CD4-positive, CD25-positive, alpha-beta regulatory T cell (primary cell): ENCODE measurements around the gene FAM229A. TPM values are rescaled to one million over a fixed set of nuclear protein-coding genes. Genes with fewer than 3 reads are reported as not detected.

ENCODE experiments used
- ATAC-seq, 2 donors: fragments of 150-1000 bp; cut with Tn5 transposase; one replicate each; pipeline ENCODE4 v1.10.0; 2021; ENCODE audit warnings: low read depth in 2 of 2, moderate number of reproducible peaks in 2 of 2, moderate library complexity in 1 of 2
- DNase-seq, 3 donors: peaks; one replicate each; pipeline versions ENCODE4 v3.0.0 to v3.0.0-alpha.2; 2012 to 2022; ENCODE audit warnings: mixed read lengths in 1 of 3
- H3K27ac ChIP-seq: one replicate; pipeline ENCODE4 v1.7.0; 2013; ENCODE audit warnings: mild to moderate bottlenecking, low read length; ENCODE audit not compliant: insufficient read depth, poor library complexity, severe bottlenecking
- H3K27me3 ChIP-seq: one replicate; pipeline ENCODE4 v1.7.0; 2013; ENCODE audit warnings: low read length; ENCODE audit not compliant: control insufficient read depth, insufficient read depth
- H3K36me3 ChIP-seq: one replicate; pipeline ENCODE4 v1.7.0; 2013; ENCODE audit warnings: mild to moderate bottlenecking, low read length, moderate library complexity; ENCODE audit not compliant: control insufficient read depth, insufficient read depth
- H3K4me1 ChIP-seq: 2 replicates; pipeline ENCODE4 v1.7.0; 2013; ENCODE audit warnings: mild to moderate bottlenecking, low read length; ENCODE audit not compliant: insufficient read depth, control insufficient read depth, poor library complexity, severe bottlenecking
- H3K4me3 ChIP-seq: one replicate; pipeline ENCODE4 v1.7.0; 2013; ENCODE audit warnings: low read depth, mild to moderate bottlenecking, low read length, moderate library complexity
- H3K9me3 ChIP-seq, 2 experiments: 1 replicate in 1 of 2; 2 replicates in 1 of 2; pipeline ENCODE4 v1.7.0; 2013; ENCODE audit warnings: low read length in 2 of 2, mild to moderate bottlenecking in 1 of 2, moderate library complexity in 1 of 2; ENCODE audit not compliant: control insufficient read depth in 2 of 2
- H3K27ac Mint-ChIP-seq, 3 donors: one replicate each; pipeline ENCODE4 v1.8.0; 2020 to 2022; ENCODE audit warnings: mild to moderate bottlenecking in 3 of 3, mixed read lengths in 3 of 3, moderate library complexity in 2 of 3
- H3K27me3 Mint-ChIP-seq: one replicate; pipeline ENCODE4 v1.8.0; 2022; ENCODE audit warnings: mild to moderate bottlenecking, mixed read lengths
- H3K36me3 Mint-ChIP-seq: one replicate; pipeline ENCODE4 v1.8.0; 2020; ENCODE audit warnings: mixed read lengths
- H3K4me1 Mint-ChIP-seq, 4 donors: one replicate each; pipeline ENCODE4 v1.8.0; 2020 to 2022; ENCODE audit warnings: mixed read lengths in 4 of 4, mild to moderate bottlenecking in 1 of 4
- H3K4me3 Mint-ChIP-seq, 4 donors: one replicate each; pipeline ENCODE4 v1.8.0; 2020 to 2022; ENCODE audit warnings: mild to moderate bottlenecking in 4 of 4, mixed read lengths in 4 of 4, moderate library complexity in 3 of 4
- H3K9me3 Mint-ChIP-seq, 7 donors: one replicate each; pipeline ENCODE4 v1.8.0; 2020 to 2022; ENCODE audit warnings: mixed read lengths in 7 of 7, mild to moderate bottlenecking in 3 of 7, moderate library complexity in 2 of 7
- polyA plus RNA-seq, 4 donors: library from polyadenylated mRNA; unstranded; fragments of 300-500 nt; fragmentation: Illumina TruSeq; gene quantifications; one replicate each; pipeline ENCODE4 v1.2.3, GENCODE V29; 2021
- total RNA-seq: library from RNA; stranded (reverse); gene quantifications from one replicate; pipeline ENCODE4 v1.2.3, GENCODE V29; 2022

FAM229A gene
- total and polyA plus RNA-seq, 5 donors from 2014 or later, result 0.14 to 43.2 (median 0.31) TPM; not detected in 2

DNA sequence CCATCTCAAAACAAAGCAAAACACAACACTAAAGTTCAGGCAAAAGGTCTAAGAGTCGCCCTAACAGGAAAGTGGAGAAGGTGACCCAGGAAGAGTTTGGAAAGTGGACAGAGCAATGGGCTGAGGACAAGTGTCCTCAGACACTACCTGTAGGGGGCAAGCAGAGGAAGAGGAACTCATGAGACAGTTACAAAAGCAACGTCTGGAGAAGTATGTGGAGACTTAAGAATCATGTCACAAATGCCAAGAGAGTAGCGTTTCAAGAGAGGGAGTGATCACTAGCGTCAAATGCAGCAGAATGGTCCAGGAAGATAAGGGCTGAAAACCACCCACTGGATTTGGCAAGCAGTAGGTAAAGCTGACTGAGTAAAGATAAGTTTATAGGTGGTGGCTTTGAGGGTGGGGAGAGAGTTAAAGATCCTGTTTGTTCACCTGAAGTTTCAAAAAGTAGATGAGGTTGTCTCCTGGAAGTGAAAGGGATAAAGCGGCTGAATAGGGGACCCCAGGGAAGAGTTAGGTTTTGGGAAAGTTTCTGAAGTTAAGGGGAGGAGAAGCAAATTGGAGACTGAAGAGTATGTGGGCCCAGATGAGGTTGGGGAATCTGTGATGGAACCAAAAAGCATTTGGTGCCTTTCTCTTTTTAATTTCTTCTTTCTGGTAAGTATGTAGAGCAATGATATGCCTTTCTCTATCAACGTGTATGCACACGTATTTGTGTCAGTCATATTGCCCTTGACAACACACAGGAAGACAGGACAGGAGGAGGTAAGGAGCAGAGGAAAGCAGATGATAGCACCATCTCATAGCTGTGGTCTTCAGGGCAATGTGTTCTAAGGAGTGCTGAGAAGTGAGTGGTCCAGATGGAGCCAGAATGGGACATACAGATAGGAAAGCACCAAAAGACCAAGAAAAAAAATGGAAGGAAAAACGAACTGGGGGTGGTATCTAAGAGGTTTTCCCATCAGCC lies 28.9 kb upstream of the FAM229A start:
- H3K36me3 Mint-ChIP-seq, result peaks cover 13% of the 10 kb centered on the region
- no peaks in the 10 kb centered on the region for H3K27me3 ChIP-seq

DNA sequence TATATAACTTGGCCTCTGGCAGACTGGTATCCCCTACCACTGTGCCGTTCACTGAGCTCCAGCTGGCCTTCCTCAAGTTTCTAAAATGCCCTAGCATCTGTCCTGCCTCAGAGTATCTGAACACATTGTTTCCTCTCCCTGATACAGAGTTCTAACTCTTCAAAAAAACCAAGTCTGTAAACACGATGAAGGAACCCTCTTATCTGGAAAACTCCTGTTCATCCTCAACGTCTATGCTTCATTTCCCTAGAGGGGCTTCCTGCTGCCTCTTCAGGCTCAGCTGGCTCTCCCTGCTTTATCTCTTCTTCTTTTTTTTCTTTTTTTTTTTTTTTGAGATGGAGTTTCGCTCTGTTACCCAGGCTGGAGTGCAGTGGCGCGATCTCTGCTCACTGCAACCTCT lies 26.4 kb upstream of the FAM229A start:
- Mint-ChIP-seq H3K9me3 (no peaks in the 10 kb centered on the region), H3K27me3 (no peaks in the 10 kb centered on the region), H3K36me3 (peaks cover 18% of the 10 kb centered on the region), H3K4me3 (no peak overlapping the region), H3K4me1 (peaks cover 9 to 18% (median 12%) of the 10 kb centered on the region in 4 donors), H3K27ac (no peak overlapping the region)
- H3K4me3 ChIP-seq, result no peak overlapping the region
- H3K36me3 ChIP-seq, result peaks cover 64% of the 10 kb centered on the region
- DNase-seq (no peak), ATAC-seq (no peak)
- H3K9me3 ChIP-seq, result no peaks in the 10 kb centered on the region
- H3K4me1 ChIP-seq, result peaks cover 18% of the 10 kb centered on the region
- H3K27ac ChIP-seq, result no peak overlapping the region
- no peaks in the 10 kb centered on the region for H3K27me3 ChIP-seq

More for the DNA sequence above, 28.9 kb upstream of the FAM229A start:
- Histone ChIP-seq H3K36me3 (peaks cover 40% of the 10 kb centered on the region), H3K9me3 (no peaks in the 10 kb centered on the region), H3K4me1 (peaks cover 33% of the 10 kb centered on the region), H3K27ac (no peak overlapping the region), H3K4me3 (no peak overlapping the region)
- Mint-ChIP-seq H3K27ac (no peak overlapping the region), H3K4me1 (peaks cover 9 to 28% (median 24%) of the 10 kb centered on the region in 4 donors), H3K4me3 (no peak overlapping the region), H3K27me3 (no peaks in the 10 kb centered on the region), H3K9me3 (no peaks in the 10 kb centered on the region)
- DNase-seq (no peak), ATAC-seq (no peak)

DNA sequence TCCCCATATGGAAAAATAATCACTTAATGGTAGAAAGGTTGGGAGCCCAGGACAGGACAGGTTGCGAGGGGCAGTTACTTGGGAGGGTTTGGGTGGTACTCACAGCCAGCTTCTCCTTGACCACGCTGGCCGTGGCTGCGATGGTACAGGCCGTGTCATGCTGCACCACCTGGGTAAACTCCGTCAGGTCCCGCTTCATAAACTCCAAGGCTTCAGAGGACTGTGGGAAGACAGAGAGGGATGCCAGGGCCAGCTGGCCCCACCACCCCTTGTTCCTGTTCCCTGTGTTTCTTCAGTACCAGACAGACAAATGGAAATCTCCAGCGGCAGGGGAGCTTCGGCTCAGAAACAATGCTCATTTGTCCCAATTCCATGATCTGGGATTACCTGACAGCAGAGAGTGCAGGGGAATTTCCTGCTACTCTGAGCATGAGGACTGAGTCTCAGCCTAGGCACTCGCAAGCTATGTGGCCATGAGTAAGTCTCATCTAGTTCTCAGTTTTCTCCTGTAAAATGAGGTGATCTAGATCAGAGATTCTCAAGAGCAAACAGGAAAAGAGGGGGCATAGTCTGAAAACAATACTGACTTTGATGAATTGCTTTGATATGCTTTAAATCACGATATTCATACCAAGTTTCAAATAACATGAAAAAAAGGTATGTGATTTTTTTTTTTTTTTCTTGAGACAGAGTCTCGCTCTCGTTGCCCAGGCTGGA lies 24.5 kb upstream of the FAM229A start:
- H3K4me3 ChIP-seq, result no peak overlapping the region
- no peak overlapping the region for H3K27ac Mint-ChIP-seq
- peaks cover 74% of the 10 kb centered on the region for H3K36me3 ChIP-seq
- no peaks in the 10 kb centered on the region for H3K4me1 ChIP-seq
- H3K27me3 Mint-ChIP-seq, result no peaks in the 10 kb centered on the region
- H3K4me1 Mint-ChIP-seq, result peaks cover 0 to 14% (median 4%) of the 10 kb centered on the region in 4 donors
- peak overlapping the region in 1 of 4 donors; percentile 24 for H3K4me3 Mint-ChIP-seq
- H3K36me3 Mint-ChIP-seq, result peaks cover 21% of the 10 kb centered on the region
- H3K27me3 ChIP-seq, result no peaks in the 10 kb centered on the region
- DNase-seq (no peak), ATAC-seq (no peak)
- no peaks in the 10 kb centered on the region for H3K9me3 ChIP-seq
- H3K9me3 Mint-ChIP-seq, result no peaks in the 10 kb centered on the region
- H3K27ac ChIP-seq, result no peak overlapping the region

DNA sequence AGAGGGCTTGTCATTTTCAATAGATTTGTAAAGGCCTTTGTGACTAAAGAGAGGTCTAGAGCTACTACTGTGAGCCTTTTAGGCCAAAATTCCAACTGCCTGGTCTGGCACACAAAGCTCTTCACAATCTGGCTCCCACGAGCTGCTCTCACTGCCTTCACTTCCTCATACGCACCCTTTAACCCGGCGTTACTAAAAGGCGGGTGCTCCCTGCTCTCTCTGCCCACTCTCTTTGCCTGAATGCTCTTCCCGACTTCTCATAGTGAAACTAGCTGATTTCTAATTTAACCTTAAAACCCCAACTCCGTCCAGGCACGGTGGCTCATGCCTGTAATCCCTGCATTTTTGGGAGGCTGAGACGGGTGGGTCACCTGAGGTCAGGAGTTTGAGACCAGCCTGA lies 17.8 kb upstream of the FAM229A start:
- Mint-ChIP-seq H3K4me3 (no peak overlapping the region), H3K27me3 (no peaks in the 10 kb centered on the region), H3K27ac (no peak overlapping the region), H3K9me3 (no peaks in the 10 kb centered on the region), H3K36me3 (peaks cover 40% of the 10 kb centered on the region), H3K4me1 (peaks cover 0 to 3% (median 0%) of the 10 kb centered on the region in 4 donors)
- Histone ChIP-seq H3K27ac (no peak overlapping the region), H3K4me3 (no peak overlapping the region), H3K4me1 (no peaks in the 10 kb centered on the region), H3K36me3 (peaks cover 92% of the 10 kb centered on the region), H3K27me3 (no peaks in the 10 kb centered on the region), H3K9me3 (no peaks in the 10 kb centered on the region)
- DNase-seq (no peak), ATAC-seq (no peak)

- no peaks in the 10 kb centered on the region for H3K9me3 ChIP-seq
- peaks cover 2 to 13% (median 9%) of the 10 kb centered on the region in 4 donors for H3K4me1 Mint-ChIP-seq
- H3K36me3 Mint-ChIP-seq, result peaks cover 47% of the 10 kb centered on the region
- peak overlapping the region in 1 of 3 donors; percentile 79 for H3K27ac Mint-ChIP-seq
- DNase-seq (no peak), ATAC-seq (no peak)
- no peak overlapping the region for H3K27ac ChIP-seq
- H3K36me3 ChIP-seq, result peaks cover 88% of the 10 kb centered on the region
- H3K27me3 Mint-ChIP-seq, result no peaks in the 10 kb centered on the region
- H3K4me3 Mint-ChIP-seq, result no peak overlapping the region
- H3K4me1 ChIP-seq, result no peaks in the 10 kb centered on the region
- no peak overlapping the region for H3K4me3 ChIP-seq
- no peaks in the 10 kb centered on the region for H3K27me3 ChIP-seq
- no peaks in the 10 kb centered on the region for H3K9me3 Mint-ChIP-seq
Observed at GRCh38 chr1:32377541-32378220, 15.4 kb upstream of the FAM229A start.

DNA sequence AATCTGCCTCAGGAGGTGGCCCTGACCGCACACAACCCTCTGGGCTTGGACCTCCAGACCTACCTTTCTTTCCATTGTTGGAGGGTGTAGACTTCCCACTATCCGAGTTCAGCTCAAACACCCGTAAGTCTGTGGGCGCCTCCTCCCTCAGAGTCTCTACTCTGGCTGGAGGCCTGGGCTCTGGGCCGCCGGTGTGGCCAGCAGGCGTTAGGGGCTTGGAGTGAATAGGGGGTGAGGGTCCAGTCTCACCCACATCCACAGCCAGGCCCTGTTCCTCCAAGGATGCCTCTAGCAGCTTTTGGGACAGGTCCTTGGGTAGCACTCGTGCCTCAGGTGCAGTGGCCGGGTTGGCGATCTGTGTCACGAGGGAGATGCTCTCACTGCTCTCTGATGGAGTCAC lies 13.9 kb upstream of the FAM229A start:
- Mint-ChIP-seq H3K4me1 (peaks cover 11 to 26% (median 19%) of the 10 kb centered on the region in 4 donors), H3K27me3 (no peaks in the 10 kb centered on the region), H3K27ac (no peak overlapping the region), H3K36me3 (peaks cover 45% of the 10 kb centered on the region), H3K9me3 (no peaks in the 10 kb centered on the region), H3K4me3 (no peak overlapping the region)
- Histone ChIP-seq H3K4me3 (no peak overlapping the region), H3K36me3 (peaks cover 80% of the 10 kb centered on the region), H3K27ac (no peak overlapping the region), H3K27me3 (no peaks in the 10 kb centered on the region), H3K4me1 (peaks cover 7% of the 10 kb centered on the region), H3K9me3 (no peaks in the 10 kb centered on the region)
- DNase-seq (no peak), ATAC-seq (no peak)

GRCh38 chr1:32373996-32374592 lies 11.8 kb upstream of the FAM229A start:
- Histone ChIP-seq H3K4me1 (peaks cover 7% of the 10 kb centered on the region), H3K4me3 (no peak overlapping the region), H3K36me3 (peaks cover 71% of the 10 kb centered on the region), H3K27me3 (no peaks in the 10 kb centered on the region), H3K9me3 (no peaks in the 10 kb centered on the region), H3K27ac (no peak overlapping the region)
- DNase-seq, result no peak
- H3K27me3 Mint-ChIP-seq, result no peaks in the 10 kb centered on the region
- H3K4me1 Mint-ChIP-seq, result peaks cover 11 to 26% (median 19%) of the 10 kb centered on the region in 4 donors
- no peaks in the 10 kb centered on the region for H3K9me3 Mint-ChIP-seq
- H3K4me3 Mint-ChIP-seq, result no peak overlapping the region
- H3K36me3 Mint-ChIP-seq, result peaks cover 37% of the 10 kb centered on the region
- ATAC-seq, result no peak
- H3K27ac Mint-ChIP-seq, result peak overlapping the region in 2 of 3 donors; percentile 27 to 87
